HG03442 (cell line): ENCODE measurements around the gene RADIL.
"Not testable (repeated sequence)": the region's sequence is repeated elsewhere in the genome, so short reads cannot be mapped to it uniquely, and the experiment has no call there.

ENCODE experiments used
- ATAC-seq: cut with Tn5 transposase; IDR thresholded peaks from one replicate; pipeline ENCODE4 v1.9.1; 2021; ENCODE audit warnings: mild to moderate bottlenecking, moderate library complexity; ENCODE audit not compliant: unreplicated experiment

RADIL gene

DNA sequence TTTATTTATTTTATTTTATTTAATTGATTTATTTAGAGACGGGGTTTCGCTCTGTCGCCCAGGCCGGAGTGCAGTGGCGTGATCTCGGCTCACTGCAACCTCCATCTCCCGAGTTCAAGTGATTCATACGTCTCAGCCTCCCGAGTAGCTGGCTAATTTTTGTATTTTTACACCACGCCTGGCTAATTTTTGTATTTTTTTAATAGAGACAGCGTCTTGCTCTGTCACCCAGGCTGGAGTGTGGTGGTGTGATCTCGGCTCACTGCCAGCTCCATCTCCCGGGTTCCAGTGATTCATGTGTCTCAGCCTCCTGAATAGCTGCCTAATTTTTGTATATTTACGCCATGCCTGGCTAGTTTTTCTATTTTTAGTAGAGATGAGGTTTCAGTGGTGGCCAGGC lies 73.8 kb downstream of the RADIL start:
- no peak for ATAC-seq

DNA sequence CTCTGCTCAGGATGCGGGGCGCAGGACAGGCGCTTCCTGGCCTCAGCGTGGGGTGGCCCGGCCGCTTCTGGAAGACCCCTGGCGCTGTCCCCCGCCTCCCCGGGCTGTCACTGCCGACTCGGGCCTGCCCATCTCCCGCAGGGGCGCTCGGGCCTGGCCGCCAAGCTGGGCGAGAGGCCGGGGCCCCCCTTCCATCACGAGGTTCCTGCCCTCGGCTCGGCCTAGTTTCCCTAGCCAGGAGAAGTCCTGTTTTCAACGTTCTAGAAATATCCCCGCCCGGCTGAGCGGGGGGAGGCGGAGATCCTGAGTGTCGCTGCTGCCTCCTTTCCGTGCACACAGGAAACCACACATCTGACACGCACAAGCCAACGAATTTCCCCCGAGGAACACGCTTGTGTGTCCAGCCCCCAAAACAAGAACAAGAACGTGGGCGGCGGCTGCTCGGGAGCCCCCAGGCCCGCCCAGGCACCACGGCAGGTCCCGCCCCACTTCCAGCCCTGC lies 74.4 kb downstream of the RADIL start:
- no peak for ATAC-seq

GRCh38 chr7:4808565-4808964 lies 75.0 kb downstream of the RADIL start:
- ATAC-seq: no peak

- no peak for ATAC-seq
Observed at GRCh38 chr7:4808026-4808425, 75.5 kb downstream of the RADIL start.

- ATAC-seq: no peak
Observed at GRCh38 chr7:4807598-4808016, 75.9 kb downstream of the RADIL start.

- no peak for ATAC-seq
Observed at GRCh38 chr7:4806983-4807597, 76.4 kb downstream of the RADIL start.

DNA sequence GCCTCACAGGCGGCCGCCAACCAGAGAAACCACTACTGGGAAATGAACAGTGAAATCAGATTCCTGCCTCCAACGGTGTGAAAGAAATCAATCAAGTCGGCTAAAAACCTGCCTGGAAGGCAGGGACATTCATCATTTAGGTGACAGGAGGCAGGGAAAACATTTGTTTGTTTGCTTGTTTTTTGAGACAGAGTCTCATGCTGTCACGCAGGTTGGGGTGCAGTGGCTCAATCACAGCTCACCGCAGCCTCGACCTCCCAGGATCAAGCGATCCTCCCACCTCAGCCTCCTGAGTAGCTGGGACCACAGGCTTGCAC lies 77.6 kb downstream of the RADIL start:
- ATAC-seq: no peak

DNA sequence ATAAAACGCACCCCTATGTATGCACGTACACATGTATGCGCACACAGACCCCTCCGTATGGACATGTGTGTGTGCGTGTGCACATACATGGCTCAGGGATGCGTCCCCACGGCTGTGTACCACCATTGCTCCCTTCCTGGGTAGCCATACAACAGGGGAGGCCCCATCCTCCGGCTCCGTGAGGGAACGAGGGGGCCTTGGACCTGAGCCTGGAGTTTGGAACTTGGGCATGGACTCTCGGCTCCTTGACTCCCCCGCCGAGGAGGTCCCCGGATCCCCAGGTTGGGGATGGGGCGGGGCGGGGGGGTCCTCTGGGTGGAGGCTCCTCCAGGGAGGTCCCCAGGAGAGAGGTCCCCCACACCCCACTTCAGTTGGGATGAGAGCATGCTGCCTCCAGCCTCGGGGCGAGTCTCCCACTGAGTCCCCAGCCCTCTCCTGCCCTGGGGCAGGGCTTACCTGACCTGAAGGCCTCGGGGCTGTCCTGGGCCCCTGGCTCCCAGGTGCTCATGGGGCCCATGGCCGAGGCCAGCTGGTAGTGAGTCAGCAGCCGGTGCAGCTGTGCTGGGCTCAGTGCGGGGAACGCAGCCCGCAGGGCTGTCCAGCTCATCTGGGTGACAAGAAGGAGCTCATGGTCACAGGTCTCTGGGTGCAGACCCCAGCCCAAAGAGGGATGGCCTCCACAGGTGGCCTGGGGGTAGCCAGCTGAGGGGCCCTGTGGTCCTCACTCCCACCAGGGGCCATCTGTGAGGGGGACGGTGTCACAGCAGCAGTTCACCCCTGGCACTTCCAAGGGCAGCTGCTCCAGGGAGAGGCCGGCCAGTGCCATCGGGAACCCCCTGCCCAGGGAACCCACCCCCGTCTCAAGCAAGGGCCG lies 78.2 kb downstream of the RADIL start:
- no peak for ATAC-seq

DNA sequence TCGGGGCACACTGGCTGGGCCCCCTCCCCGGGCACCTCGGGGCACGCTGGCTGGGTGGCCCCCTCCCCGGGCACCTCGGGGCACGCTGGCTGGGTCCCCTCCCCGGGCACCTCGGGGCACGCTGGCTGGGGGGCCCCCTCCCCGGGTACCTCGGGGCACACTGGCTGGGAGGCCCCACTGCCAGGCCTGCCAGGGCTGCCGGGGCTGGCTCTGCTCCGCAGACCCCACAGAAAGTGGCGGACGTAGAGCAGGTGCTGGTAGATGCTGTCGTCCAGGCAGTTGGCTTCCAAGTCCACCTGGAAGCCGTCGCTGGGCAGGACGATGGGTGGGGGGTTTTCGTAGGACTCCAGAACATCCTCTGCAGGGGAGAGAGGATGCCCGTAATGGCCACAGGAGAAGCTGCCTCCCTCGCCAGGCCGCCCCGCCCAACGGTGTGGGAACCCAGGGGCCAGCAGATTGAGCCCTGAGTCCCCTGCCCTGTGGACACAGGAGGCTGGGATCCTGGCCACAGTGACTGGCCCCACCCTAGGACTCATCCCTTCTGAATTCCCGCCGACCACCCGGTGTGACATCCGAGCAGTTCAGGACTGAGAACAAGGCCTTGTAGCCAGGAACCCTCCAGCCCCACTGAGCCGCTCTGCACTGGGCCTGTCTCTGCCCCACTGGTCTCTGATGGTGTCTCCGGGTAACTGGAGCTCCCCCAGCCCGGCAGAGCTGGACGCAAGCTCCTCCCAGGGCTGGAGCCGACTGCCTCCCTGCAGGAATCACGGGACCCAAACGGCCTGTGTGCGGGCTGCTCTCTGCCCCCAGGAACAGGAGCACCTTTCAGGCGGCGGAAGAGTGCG lies 79.9 kb downstream of the RADIL start:
- ATAC-seq: no peak

DNA sequence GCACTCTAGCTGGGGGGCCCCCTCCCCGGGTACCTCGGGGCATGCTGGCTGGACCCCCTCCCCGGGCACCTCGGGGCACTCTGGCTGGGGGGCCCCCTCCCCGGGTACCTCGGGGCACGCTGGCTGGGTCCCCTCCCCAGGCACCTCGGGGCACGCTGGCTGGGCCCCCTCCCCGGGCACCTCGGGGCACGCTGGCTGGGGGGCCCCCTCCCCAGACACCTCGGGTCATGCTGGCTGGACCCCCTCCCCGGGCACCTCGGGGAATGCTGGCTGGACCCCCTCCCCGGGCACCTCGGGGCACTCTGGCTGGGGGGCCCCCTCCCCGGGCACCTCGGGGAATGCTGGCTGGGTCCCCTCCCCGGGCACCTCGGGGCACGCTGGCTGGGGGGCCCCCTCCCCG lies 80.9 kb downstream of the RADIL start:
- not testable (repeated sequence) for ATAC-seq

GRCh38 chr7:4801839-4802231 lies 81.7 kb downstream of the RADIL start:
- no peak for ATAC-seq

DNA sequence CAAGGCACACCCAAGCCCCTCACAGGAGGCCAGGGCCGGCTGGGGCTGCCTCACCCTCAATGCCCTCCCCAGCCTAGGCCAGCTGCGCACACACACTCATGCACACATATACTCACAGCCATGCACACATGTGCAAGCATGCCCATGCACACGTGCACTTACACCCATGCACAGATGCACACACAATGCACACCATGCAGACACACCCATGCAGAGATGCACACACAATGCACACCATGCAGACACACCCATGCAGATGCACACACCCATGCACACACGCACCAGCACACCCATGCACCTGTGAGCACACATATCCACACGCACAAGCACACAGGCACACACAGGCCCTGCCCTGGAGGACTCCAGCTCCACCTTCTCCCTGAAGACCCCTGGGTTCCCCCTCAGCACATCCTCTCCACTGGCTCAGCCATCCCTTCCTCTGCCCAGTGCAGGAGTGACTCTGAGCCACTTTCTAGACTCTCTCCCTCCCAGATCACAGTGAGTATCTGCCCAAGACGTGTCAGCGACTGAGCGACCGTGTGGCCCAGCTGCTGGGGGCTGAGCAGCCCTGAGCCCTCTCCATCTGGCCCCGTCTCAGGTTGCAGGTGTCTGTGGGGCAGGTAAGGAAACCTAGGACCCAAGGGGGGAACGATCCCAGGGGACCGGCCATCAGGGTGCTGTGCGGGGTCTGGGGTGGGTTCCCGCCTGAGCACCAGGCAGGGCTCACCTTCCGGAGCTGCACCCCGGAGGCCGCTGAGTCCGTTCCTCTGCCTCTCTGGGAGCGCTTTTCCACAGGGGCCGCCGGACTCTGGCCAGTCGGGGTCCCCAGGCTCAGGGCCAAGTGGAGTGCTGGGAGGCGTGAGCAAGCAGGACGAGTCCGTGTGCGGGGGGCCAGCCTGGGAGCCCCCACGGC lies 82.3 kb downstream of the RADIL start:
- no peak for ATAC-seq

DNA sequence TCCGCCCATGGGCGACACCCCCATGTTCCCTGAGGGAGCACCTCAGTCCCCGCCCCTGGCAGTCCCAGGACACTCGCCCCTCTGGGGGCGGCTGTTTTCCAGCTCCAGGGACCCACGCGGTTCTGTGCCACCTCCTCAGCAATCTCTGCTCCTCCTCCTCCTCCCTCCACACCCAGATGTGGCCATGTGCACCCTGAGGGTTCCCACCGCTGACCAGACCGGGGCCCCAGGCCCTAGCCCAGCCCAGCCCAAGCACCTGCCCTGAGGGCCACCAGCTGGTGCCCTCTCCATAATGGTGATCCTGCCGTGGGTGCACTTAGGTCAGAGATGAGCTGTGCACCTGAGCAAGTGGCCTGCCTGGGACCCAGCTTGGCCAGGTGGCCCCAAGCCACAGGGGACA lies 83.0 kb downstream of the RADIL start:
- no peak for ATAC-seq

DNA sequence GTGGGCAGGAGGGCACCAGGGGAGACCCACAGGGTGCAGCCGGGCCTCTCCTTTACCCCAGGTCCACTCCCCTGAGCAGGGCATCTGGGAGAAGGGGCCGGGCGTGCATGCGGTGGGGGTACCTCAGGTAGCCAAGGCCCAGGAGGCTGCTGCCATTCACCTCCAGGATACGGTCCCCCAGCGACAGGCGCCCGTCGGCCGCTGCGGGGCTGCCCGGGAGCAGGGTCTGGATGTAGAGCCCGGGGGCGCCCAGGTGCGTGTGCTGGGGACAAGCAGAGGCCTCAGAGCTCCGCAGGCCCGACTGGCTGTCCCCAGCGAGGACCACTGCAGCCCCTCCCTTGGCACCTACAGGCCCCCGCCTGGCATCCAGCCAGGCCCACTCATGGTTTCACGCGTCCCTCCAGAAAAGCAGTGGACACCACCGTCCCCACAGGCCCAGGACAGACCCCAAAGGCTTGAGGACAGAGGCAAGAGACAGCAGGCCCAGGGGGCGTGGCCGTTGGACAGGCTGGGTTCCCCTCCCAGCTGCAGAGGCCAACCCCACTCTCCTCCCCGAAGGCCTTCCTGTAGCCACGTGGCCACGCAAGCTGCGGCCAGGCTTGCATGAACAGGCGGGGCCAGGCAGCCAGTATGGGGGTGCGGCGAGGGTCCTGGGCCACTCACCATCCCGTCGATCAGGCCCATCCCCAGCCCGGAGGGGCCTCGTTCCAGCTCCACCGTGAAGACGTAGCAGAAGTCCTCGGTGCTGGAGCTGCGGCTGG lies 83.8 kb downstream of the RADIL start:
- ATAC-seq: no peak

DNA sequence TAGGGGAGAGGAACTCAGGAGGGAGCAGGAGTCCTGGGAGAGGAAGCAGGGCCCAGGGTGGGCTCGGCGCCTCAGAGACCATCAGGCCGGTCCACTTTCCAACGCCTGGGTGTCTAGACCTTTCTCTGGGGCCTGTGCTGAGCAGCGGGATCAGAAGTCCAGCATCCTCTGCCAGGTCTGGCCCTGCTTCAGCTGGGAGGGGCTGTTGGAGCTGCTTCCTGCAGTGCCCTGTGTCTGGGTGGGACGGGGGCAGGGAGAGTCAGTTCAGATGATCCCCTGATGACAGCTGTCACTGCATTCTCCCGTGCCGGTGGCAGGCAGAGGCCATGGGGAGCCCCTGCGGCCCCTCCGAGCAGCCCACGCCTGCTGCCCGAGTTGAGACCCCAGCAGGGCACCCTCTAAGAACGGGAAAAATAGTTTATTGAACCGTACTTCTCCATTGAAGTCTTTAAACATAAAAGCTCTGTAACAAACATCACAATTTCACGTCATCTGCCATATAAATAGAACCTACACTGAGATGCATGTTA lies 84.7 kb downstream of the RADIL start:
- no peak for ATAC-seq

DNA sequence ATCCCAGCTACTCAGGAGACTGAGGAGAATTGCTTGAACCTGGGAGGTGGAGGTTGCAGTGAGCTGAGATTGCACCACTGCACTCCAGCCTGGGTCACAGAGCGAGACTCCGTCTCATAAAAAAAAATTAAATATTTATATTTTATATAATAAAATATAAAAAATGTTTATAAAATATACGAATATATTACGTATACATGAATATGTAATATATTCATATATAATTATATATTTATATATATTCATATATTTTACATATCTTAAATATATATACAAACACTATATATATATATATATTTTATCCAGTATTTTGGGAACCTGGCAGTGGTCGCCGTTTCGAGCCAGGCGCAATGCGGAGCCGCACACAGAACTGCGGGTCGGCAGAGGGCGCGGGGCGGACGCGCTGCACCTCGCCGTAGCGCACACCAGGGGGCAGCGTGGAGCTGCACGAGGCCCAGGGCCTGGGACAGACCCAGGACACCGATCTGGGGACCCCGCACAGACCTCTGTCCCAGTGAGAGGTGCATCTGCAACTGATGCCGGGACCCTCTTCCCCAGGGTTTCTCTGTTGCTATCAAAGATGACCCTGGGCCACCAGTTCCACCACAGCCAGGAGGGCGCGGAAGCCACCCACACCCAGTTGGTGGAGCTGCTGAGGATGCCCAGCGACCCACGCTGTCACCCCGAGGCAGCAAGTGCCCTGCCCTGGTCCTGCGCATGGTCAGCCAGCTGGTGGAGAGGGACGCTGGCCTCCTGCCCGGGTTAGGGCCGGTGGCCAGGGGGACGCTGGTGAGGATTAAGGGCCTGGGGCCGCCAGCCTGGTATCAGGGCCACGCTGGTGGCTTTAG lies 85.4 kb downstream of the RADIL start:
- ATAC-seq: peak; percentile 62

DNA sequence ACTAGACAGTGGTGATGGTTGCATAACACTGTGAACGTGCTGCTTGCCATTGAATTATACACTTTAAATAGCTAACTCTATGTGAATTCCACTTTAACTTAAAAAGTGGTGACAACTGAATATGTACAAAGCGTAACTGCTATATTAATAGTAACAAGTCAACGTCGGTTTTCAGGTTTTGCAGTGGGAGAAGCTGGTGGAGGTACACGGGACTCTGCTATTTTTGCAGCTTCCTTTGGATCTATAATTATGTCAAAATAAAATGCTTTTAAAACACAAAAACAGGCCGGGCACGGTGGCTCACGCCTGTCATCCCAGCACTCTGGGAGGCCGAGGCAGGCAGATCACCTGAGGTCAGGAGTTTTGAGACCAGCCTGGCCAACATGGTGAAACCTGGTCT lies 87.1 kb downstream of the RADIL start:
- ATAC-seq: no peak

- no peak for ATAC-seq
Observed at GRCh38 chr7:4794591-4795350, 88.7 kb downstream of the RADIL start.
